ENCODE data around the gene SP8. TPM values are rescaled to one million over a fixed set of nuclear protein-coding genes. Genes with fewer than 3 reads are reported as not detected.

Gene SP8
- polyA plus RNA-seq, 3 donors: not detected

- DNase-seq: no peak
- peaks cover 95 to 99% (median 98%) of the 10 kb centered on the region in 3 donors for H3K27me3 Mint-ChIP-seq (ENCODE audit: low read depth in 3 of 3)
- peaks cover 25% of the 10 kb centered on the region for H3K4me1 Mint-ChIP-seq
- no peak overlapping the region for H3K4me2 ChIP-seq (replicated peaks; ENCODE audit: extremely low read depth, low read length, poor library complexity, severe bottlenecking)
- no peaks in the 10 kb centered on the region for H4K20me1 ChIP-seq (ENCODE audit: insufficient read depth, low read length)
- TF ChIP-seq CTCF (IDR thresholded peaks at IDR 0.05): no peak
- no peak overlapping the region for H3K27ac Mint-ChIP-seq
- no peaks in the 10 kb centered on the region for H3K36me3 ChIP-seq (replicated peaks in 1 of 2; ENCODE audit: control insufficient read depth in 1 of 2, insufficient read depth in 2 of 2, low read length in 2 of 2)
- intact Hi-C loops (cut with micrococcal nuclease): no loop called here
- peaks cover 4 to 43% (median 33%) of the 10 kb centered on the region in 7 donors for H3K9me3 Mint-ChIP-seq
- no peak overlapping the region for H3K9ac ChIP-seq (ENCODE audit: insufficient read depth, low read length, poor library complexity, severe bottlenecking)
- H3K36me3 Mint-ChIP-seq: peaks cover 4 to 8% of the 10 kb centered on the region in 2 donors
- peak overlapping the region in 1 of 2 donors; percentile 33 for H3K4me3 Mint-ChIP-seq
- peaks cover 14 to 18% of the 10 kb centered on the region in 2 donors for H3K4me1 ChIP-seq (ENCODE audit: control insufficient read depth in 1 of 2, insufficient read depth in 2 of 2, low read length in 2 of 2)
- no peak overlapping the region for H3K4me3 ChIP-seq (replicated peaks in 1 of 3; ENCODE audit: low read depth in 2 of 3, low read length in 3 of 3)
- H3K79me2 ChIP-seq (ENCODE audit: insufficient read depth, low read length): no peaks in the 10 kb centered on the region
- H3K27ac ChIP-seq (ENCODE audit: low read depth in 1 of 2, low read length in 2 of 2): no peak overlapping the region
- H2AFZ ChIP-seq (ENCODE audit: insufficient read depth, low read depth, low read length, poor library complexity, severe bottlenecking): no peak overlapping the region
- 0% methylated on average over 1 of the region's 5 CpGs for whole genome bisulfite sequencing (ENCODE audit: insufficient coverage)
- peaks cover 5 to 70% of the 10 kb centered on the region in 2 donors for H3K9me3 ChIP-seq (replicated peaks in 1 of 2; ENCODE audit: control insufficient read depth in 1 of 2, insufficient read depth in 1 of 2, low read length in 2 of 2)
- H3K27me3 ChIP-seq (ENCODE audit: control insufficient read depth in 2 of 2, insufficient read depth in 2 of 2, low read length in 2 of 2): peaks cover 97 to 100% of the 10 kb centered on the region in 2 donors
Measured at GRCh38 chr7:20790375-20790774, 3.7 kb upstream of the SP8 start.

GRCh38 chr7:20788420-20788990, 1.8 kb upstream of the SP8 start:
- Mint-ChIP-seq H3K27ac (no peak overlapping the region), H3K4me1 (peaks cover 34% of the 10 kb centered on the region), H3K4me3 (peak overlapping the region in 1 of 2 donors; percentile 57), H3K9me3 (peaks cover 4 to 36% (median 34%) of the 10 kb centered on the region in 7 donors), H3K36me3 (peaks cover 9 to 12% of the 10 kb centered on the region in 2 donors), H3K27me3 (ENCODE audit: low read depth in 3 of 3) (peaks cover 85 to 99% (median 93%) of the 10 kb centered on the region in 3 donors)
- Histone ChIP-seq H4K20me1 (ENCODE audit: insufficient read depth, low read length) (no peaks in the 10 kb centered on the region), H3K4me3 (replicated peaks in 1 of 3; ENCODE audit: low read depth in 2 of 3, low read length in 3 of 3) (no peak overlapping the region), H3K27me3 (ENCODE audit: control insufficient read depth in 2 of 2, insufficient read depth in 2 of 2, low read length in 2 of 2) (peaks cover 92 to 97% of the 10 kb centered on the region in 2 donors), H3K27ac (ENCODE audit: low read depth in 1 of 2, low read length in 2 of 2) (no peak overlapping the region), H3K79me2 (ENCODE audit: insufficient read depth, low read length) (no peaks in the 10 kb centered on the region), H3K4me2 (replicated peaks; ENCODE audit: extremely low read depth, low read length, poor library complexity, severe bottlenecking) (no peak overlapping the region), H3K36me3 (replicated peaks in 1 of 2; ENCODE audit: control insufficient read depth in 1 of 2, insufficient read depth in 2 of 2, low read length in 2 of 2) (no peaks in the 10 kb centered on the region), H3K9ac (ENCODE audit: insufficient read depth, low read length, poor library complexity, severe bottlenecking) (no peak overlapping the region), H3K9me3 (replicated peaks in 1 of 2; ENCODE audit: control insufficient read depth in 1 of 2, insufficient read depth in 1 of 2, low read length in 2 of 2) (peaks cover 0 to 53% of the 10 kb centered on the region in 2 donors), H2AFZ (ENCODE audit: insufficient read depth, low read depth, low read length, poor library complexity, severe bottlenecking) (no peak overlapping the region), H3K4me1 (ENCODE audit: control insufficient read depth in 1 of 2, insufficient read depth in 2 of 2, low read length in 2 of 2) (peaks cover 27 to 36% of the 10 kb centered on the region in 2 donors)
- no peak for TF ChIP-seq CTCF (IDR thresholded peaks at IDR 0.05)
- intact Hi-C loops (cut with micrococcal nuclease): loop anchor here in 1 of 2 donors (10.0 kb wide), 1 partner anchor 716 kb away; no protein-coding TSS in a partner anchor
- 30% methylated on average over 2 of the region's 10 CpGs for WGBS (ENCODE audit: insufficient coverage)
- no peak for DNase-seq
